ENCODE data around the gene CPEB3. TPM values are rescaled to one million over a fixed set of nuclear protein-coding genes. Genes with fewer than 3 reads are reported as not detected.

CPEB3 gene
- total RNA-seq, 1 experiment from 2014 or later = 2.4 TPM

GRCh38 chr10:92110039-92110794 lies 180.7 kb downstream of the CPEB3 start:
- TF ChIP-seq TCF7L2 (IDR thresholded peaks at IDR 0.05; ENCODE audit: low read depth, low read length) (no peak), SIN3A (IDR thresholded peaks at IDR 0.05; ENCODE audit: borderline replicate concordance, insufficient read depth, low read depth, low read length) (no peak), POLR2AphosphoS5 (IDR thresholded peaks at IDR 0.05; ENCODE audit: low read depth, low read length) (no peak)
- TF ChIP-seq, protein P1, sequence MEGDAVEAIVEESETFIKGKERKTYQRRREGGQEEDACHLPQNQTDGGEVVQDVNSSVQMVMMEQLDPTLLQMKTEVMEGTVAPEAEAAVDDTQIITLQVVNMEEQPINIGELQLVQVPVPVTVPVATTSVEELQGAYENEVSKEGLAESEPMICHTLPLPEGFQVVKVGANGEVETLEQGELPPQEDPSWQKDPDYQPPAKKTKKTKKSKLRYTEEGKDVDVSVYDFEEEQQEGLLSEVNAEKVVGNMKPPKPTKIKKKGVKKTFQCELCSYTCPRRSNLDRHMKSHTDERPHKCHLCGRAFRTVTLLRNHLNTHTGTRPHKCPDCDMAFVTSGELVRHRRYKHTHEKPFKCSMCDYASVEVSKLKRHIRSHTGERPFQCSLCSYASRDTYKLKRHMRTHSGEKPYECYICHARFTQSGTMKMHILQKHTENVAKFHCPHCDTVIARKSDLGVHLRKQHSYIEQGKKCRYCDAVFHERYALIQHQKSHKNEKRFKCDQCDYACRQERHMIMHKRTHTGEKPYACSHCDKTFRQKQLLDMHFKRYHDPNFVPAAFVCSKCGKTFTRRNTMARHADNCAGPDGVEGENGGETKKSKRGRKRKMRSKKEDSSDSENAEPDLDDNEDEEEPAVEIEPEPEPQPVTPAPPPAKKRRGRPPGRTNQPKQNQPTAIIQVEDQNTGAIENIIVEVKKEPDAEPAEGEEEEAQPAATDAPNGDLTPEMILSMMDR (IDR thresholded peaks at IDR 0.05) = no peak
- TF ChIP-seq, protein P2, sequence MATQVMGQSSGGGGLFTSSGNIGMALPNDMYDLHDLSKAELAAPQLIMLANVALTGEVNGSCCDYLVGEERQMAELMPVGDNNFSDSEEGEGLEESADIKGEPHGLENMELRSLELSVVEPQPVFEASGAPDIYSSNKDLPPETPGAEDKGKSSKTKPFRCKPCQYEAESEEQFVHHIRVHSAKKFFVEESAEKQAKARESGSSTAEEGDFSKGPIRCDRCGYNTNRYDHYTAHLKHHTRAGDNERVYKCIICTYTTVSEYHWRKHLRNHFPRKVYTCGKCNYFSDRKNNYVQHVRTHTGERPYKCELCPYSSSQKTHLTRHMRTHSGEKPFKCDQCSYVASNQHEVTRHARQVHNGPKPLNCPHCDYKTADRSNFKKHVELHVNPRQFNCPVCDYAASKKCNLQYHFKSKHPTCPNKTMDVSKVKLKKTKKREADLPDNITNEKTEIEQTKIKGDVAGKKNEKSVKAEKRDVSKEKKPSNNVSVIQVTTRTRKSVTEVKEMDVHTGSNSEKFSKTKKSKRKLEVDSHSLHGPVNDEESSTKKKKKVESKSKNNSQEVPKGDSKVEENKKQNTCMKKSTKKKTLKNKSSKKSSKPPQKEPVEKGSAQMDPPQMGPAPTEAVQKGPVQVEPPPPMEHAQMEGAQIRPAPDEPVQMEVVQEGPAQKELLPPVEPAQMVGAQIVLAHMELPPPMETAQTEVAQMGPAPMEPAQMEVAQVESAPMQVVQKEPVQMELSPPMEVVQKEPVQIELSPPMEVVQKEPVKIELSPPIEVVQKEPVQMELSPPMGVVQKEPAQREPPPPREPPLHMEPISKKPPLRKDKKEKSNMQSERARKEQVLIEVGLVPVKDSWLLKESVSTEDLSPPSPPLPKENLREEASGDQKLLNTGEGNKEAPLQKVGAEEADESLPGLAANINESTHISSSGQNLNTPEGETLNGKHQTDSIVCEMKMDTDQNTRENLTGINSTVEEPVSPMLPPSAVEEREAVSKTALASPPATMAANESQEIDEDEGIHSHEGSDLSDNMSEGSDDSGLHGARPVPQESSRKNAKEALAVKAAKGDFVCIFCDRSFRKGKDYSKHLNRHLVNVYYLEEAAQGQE (IDR thresholded peaks at IDR 0.05; ENCODE audit: insufficient read depth in 1 of 2, low read depth in 2 of 2, low read length in 1 of 2) = no peak
- H3K36me3 ChIP-seq (ENCODE audit: control insufficient read depth, insufficient read depth, low read length) = no peaks in the 10 kb centered on the region
- H3K27me3 ChIP-seq (ENCODE audit: control insufficient read depth, insufficient read depth, low read length) = no peaks in the 10 kb centered on the region
- intact Hi-C loops (cut with micrococcal nuclease; ENCODE audit: unreplicated experiment) (no loop called here), in situ Hi-C loops (cut with HindIII; ENCODE audit: low pct_unique_long_range_greater_than_20kb, low sequenced_read_pairs) (no loop called here)
- H3K9me3 ChIP-seq (ENCODE audit: control insufficient read depth, insufficient read depth, low read depth, low read length) = no peaks in the 10 kb centered on the region
- DNase-seq (ENCODE audit: low read depth, low spot score) (no peak), ATAC-seq (no peak)
- ChIA-PET CTCF (interaction anchor here (0.6 kb wide), 1 partner anchor 181 kb away, joined by 3 read pairs; the partner anchor contains the start of genes CPEB3 and MARCHF5), POLR2A (no interaction called here)
- no peak overlapping the region for H3K4me3 ChIP-seq (ENCODE audit: low read depth in 2 of 2, low read length in 2 of 2)
- no peaks in the 10 kb centered on the region for H3K4me1 ChIP-seq (ENCODE audit: control insufficient read depth, insufficient read depth, low read length)
- H3K27ac ChIP-seq (ENCODE audit: low read length) = no peak overlapping the region
- BruUV-seq (replicated peaks) = no TSS peak

- H3K36me3 ChIP-seq (ENCODE audit: control insufficient read depth, insufficient read depth, low read length) = no peaks in the 10 kb centered on the region
- no peak for ATAC-seq
- ChIA-PET POLR2A (interaction anchor here (0.7 kb wide), 1 partner anchor 247 kb away, joined by 5 read pairs; no protein-coding TSS in a partner anchor), CTCF (no interaction called here)
- BruUV-seq (replicated peaks) = no TSS peak
- DNase-seq (ENCODE audit: low read depth, low spot score) = no peak
- H3K27ac ChIP-seq (ENCODE audit: low read length) = no peak overlapping the region
- no peak overlapping the region for H3K4me3 ChIP-seq (ENCODE audit: low read depth in 2 of 2, low read length in 2 of 2)
- intact Hi-C loops (cut with micrococcal nuclease; ENCODE audit: unreplicated experiment) (no loop called here), in situ Hi-C loops (cut with HindIII; ENCODE audit: low pct_unique_long_range_greater_than_20kb, low sequenced_read_pairs) (no loop called here)
- TF ChIP-seq, protein P1 (IDR thresholded peaks at IDR 0.05) = no peak
- TF ChIP-seq POLR2AphosphoS5 (IDR thresholded peaks at IDR 0.05; ENCODE audit: low read depth, low read length) = no peak
- TF ChIP-seq TCF7L2 (IDR thresholded peaks at IDR 0.05; ENCODE audit: low read depth, low read length) = no peak
- no peak for TF ChIP-seq SIN3A (IDR thresholded peaks at IDR 0.05; ENCODE audit: borderline replicate concordance, insufficient read depth, low read depth, low read length)
- TF ChIP-seq, protein P2 (IDR thresholded peaks at IDR 0.05; ENCODE audit: insufficient read depth in 1 of 2, low read depth in 2 of 2, low read length in 1 of 2) = no peak
- H3K9me3 ChIP-seq (ENCODE audit: control insufficient read depth, insufficient read depth, low read depth, low read length) = no peaks in the 10 kb centered on the region
- no peaks in the 10 kb centered on the region for H3K4me1 ChIP-seq (ENCODE audit: control insufficient read depth, insufficient read depth, low read length)
- H3K27me3 ChIP-seq (ENCODE audit: control insufficient read depth, insufficient read depth, low read length) = no peaks in the 10 kb centered on the region
Observed at GRCh38 chr10:92108747-92109146, 182.1 kb downstream of the CPEB3 start.
